T1000 (cell line): ENCODE results near the gene ATG101.
A peak's percentile ranks its signal among the peaks of the same experiment; 100 is the strongest.

Experiments used
- DNase-seq: peaks from one replicate; lab custom pipeline; 2025; ENCODE audit warnings: mixed read lengths; lab: John Stamatoyannopoulos, UW

ATG101 gene

GRCh38 chr12:52069327-52070184 is at the start of gene ATG101:
ATG101 (plus strand) TSS chr12:52069978; CDS start chr12:52073651, 3,673 bp downstream.
- DNase-seq = peak; percentile 100

- DNase-seq = peak; percentile 93
These were observed 49.0 kb upstream of the ATG101 start for GRCh38 chr12:52020539-52021336.

GRCh38 chr12:52022841-52023181 is 47.0 kb upstream of the ATG101 start:
- no peak for DNase-seq

- peak; percentile 100 for DNase-seq
These were observed 46.4 kb upstream of the ATG101 start for GRCh38 chr12:52023182-52023975.

- DNase-seq = no peak
These were observed 45.6 kb upstream of the ATG101 start for GRCh38 chr12:52023976-52024688.

- no peak for DNase-seq
These were observed 44.9 kb upstream of the ATG101 start for GRCh38 chr12:52024845-52025230.

- no peak for DNase-seq
These were observed 43.5 kb upstream of the ATG101 start for GRCh38 chr12:52026263-52026662.

- no peak for DNase-seq
These were observed 42.5 kb upstream of the ATG101 start for GRCh38 chr12:52027085-52027843.

- DNase-seq = peak; percentile 100
These were observed 40.1 kb upstream of the ATG101 start for GRCh38 chr12:52029685-52030084.

GRCh38 chr12:52032446-52032803 is 37.4 kb upstream of the ATG101 start:
- peak; percentile 98 for DNase-seq

GRCh38 chr12:52032804-52033445 is 36.9 kb upstream of the ATG101 start:
- peak; percentile 100 for DNase-seq

- no peak for DNase-seq
These were observed 36.2 kb upstream of the ATG101 start for GRCh38 chr12:52033446-52034140.

GRCh38 chr12:52035190-52035589 is 34.6 kb upstream of the ATG101 start:
- DNase-seq = no peak

GRCh38 chr12:52035926-52036325 is 33.9 kb upstream of the ATG101 start:
- no peak for DNase-seq

- DNase-seq = peak; percentile 100
These were observed 33.1 kb upstream of the ATG101 start for GRCh38 chr12:52036587-52037171.

GRCh38 chr12:52037248-52037861 is 32.4 kb upstream of the ATG101 start:
- DNase-seq = peak; percentile 96

- DNase-seq = no peak
These were observed 31.3 kb upstream of the ATG101 start for GRCh38 chr12:52038447-52038846.

- DNase-seq = no peak
These were observed 28.7 kb upstream of the ATG101 start for GRCh38 chr12:52041035-52041434.

GRCh38 chr12:52041695-52042123 is 28.1 kb upstream of the ATG101 start:
- DNase-seq = no peak
